Measurements from ENCODE around the gene SPDYE2.
"Not testable (repeated sequence)": the region's sequence is repeated elsewhere in the genome, so short reads cannot be mapped to it uniquely, and the experiment has no call there.

The SPDYE2 gene

GRCh38 chr7:102604431-102605145 is 53.6 kb downstream of the SPDYE2 start:
- not testable (repeated sequence) for H3K27me3 Mint-ChIP-seq; H3K36me3 Mint-ChIP-seq (ENCODE audit: low read depth); H3K27ac Mint-ChIP-seq; H3K4me1 Mint-ChIP-seq; H3K9me3 Mint-ChIP-seq; ATAC-seq; DNase-seq; H3K4me3 Mint-ChIP-seq

- not testable (repeated sequence) for H3K27me3 Mint-ChIP-seq; DNase-seq; H3K4me3 Mint-ChIP-seq; H3K9me3 Mint-ChIP-seq; H3K36me3 Mint-ChIP-seq (ENCODE audit: low read depth); ATAC-seq; H3K27ac Mint-ChIP-seq; H3K4me1 Mint-ChIP-seq
These were observed 55.8 kb downstream of the SPDYE2 start for GRCh38 chr7:102606848-102607247.

- H3K27me3 Mint-ChIP-seq; H3K9me3 Mint-ChIP-seq; DNase-seq; H3K27ac Mint-ChIP-seq; H3K4me1 Mint-ChIP-seq; H3K36me3 Mint-ChIP-seq (ENCODE audit: low read depth); ATAC-seq; H3K4me3 Mint-ChIP-seq: not testable (repeated sequence)
These were observed 58.7 kb downstream of the SPDYE2 start for GRCh38 chr7:102609734-102610133.

- not testable (repeated sequence) for H3K27ac Mint-ChIP-seq, H3K4me3 Mint-ChIP-seq, H3K4me1 Mint-ChIP-seq
These were observed 59.4 kb downstream of the SPDYE2 start for GRCh38 chr7:102610441-102610840.

GRCh38 chr7:102611013-102611674 is 60.1 kb downstream of the SPDYE2 start:
- not testable (repeated sequence) for H3K36me3 Mint-ChIP-seq (ENCODE audit: low read depth); H3K4me3 Mint-ChIP-seq; H3K27ac Mint-ChIP-seq; H3K9me3 Mint-ChIP-seq; H3K4me1 Mint-ChIP-seq; H3K27me3 Mint-ChIP-seq; DNase-seq
- ATAC-seq = peak; percentile 50

More at GRCh38 chr7:102610441-102610840, 59.4 kb downstream of the SPDYE2 start:
- not testable (repeated sequence) for H3K36me3 Mint-ChIP-seq (ENCODE audit: low read depth); H3K27me3 Mint-ChIP-seq; H3K9me3 Mint-ChIP-seq; ATAC-seq; DNase-seq

GRCh38 chr7:102611675-102612325 is 60.8 kb downstream of the SPDYE2 start:
- ATAC-seq; H3K9me3 Mint-ChIP-seq; H3K27me3 Mint-ChIP-seq; H3K4me3 Mint-ChIP-seq; H3K36me3 Mint-ChIP-seq (ENCODE audit: low read depth); DNase-seq; H3K4me1 Mint-ChIP-seq; H3K27ac Mint-ChIP-seq: not testable (repeated sequence)

Measured in activated naive CD8-positive, alpha-beta T cell treated with anti-CD3 and anti-CD28 coated beads, Interleukin-2, amount 50 U/mL, for 24 hours (primary cell).